ENCODE data around the gene RASA2.
A peak's percentile ranks its signal among the peaks of the same experiment; 100 is the strongest.
"Not testable (repeated sequence)": the region's sequence is repeated elsewhere in the genome, so short reads cannot be mapped to it uniquely, and the experiment has no call there.

The RASA2 gene

GRCh38 chr3:141578202-141578973, 91.6 kb downstream of the RASA2 start:
- peak; percentile 8 for DNase-seq (ENCODE audit: low spot score)

DNA sequence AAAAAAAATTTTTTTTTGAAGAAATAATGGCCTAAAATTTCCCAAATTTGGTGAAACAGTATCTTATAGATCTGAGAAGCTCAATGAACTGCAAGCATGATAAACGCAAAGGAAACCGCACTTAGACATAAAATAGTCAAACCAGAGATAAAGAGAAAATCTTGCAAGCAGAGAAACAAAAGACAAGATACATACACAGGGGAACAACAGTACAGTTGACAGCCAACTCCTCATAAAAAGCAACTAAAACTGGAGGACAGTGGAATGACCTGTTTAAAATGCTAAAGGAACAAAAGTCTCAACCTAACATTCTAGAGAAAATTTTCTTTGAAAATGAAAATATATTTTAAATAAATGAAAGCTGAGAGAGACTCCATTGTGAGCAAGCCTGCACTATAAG, 107.5 kb downstream of the RASA2 start:
- DNase-seq (ENCODE audit: low spot score) = no peak

- DNase-seq (ENCODE audit: low spot score) = no peak
These were observed 111.1 kb downstream of the RASA2 start for GRCh38 chr3:141597931-141598330.

DNA sequence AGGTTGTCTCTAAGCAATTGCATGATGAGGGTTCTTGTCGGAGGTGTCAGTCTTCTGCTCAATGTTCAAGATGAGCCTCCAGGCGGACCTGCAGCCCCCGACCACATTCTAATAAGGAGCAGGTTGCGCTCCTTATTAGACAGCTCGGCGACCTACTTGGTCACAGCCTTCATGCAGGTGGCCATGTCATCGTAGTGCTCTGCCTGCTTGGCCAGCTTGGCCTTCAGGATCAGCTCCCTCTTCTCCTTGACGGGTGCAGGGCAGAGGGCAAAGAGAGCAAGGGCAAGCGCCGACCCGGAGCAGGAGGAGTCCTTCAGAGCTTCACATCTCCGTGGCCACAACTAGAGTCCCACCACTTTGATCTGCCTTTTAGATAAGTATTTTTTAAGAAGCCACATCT, 113.5 kb downstream of the RASA2 start:
- DNase-seq (ENCODE audit: low spot score) = no peak

DNA sequence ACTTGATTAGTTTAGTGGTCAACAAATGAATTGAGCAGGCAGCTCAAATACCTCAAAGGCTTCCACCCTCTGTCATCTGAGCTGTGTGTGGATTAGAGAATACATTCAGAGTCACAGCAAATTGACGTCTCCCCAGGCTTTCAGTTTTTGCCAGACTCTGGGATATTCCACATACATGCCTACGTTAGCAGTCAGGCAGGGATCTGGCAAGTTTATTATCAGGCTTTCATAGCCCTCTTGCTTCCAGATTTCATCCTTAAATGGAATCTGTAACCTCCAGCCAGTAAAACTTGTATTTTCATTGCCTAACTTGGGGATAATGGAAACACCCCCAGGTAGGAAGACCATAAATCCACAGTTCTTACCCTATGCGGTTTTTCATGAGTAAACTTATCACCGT, 115.9 kb downstream of the RASA2 start:
- no peak for DNase-seq (ENCODE audit: low spot score)

GRCh38 chr3:141603473-141604035, 116.7 kb downstream of the RASA2 start:
- no peak for DNase-seq (ENCODE audit: low spot score)

GRCh38 chr3:141605883-141606282, 119.1 kb downstream of the RASA2 start:
- no peak for DNase-seq (ENCODE audit: low spot score)

DNA sequence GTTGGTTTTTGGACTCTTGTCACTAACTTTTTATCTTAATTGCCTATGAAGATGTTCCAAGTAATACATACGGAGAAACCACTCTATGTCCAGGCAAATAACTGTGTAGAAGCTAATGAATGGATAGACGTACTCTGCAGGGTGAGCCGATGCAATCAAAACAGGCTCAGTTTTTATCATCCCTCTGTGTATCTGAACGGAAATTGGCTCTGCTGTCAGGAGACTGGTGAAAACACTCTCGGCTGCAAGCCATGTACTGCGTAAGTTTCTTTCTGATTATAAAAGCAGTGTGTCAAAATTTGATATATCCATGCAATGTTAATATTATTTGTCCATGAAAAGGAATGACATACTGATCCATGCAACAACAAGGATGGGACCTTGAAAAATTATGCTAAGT, 121.6 kb downstream of the RASA2 start:
- DNase-seq (ENCODE audit: low spot score) = no peak

DNA sequence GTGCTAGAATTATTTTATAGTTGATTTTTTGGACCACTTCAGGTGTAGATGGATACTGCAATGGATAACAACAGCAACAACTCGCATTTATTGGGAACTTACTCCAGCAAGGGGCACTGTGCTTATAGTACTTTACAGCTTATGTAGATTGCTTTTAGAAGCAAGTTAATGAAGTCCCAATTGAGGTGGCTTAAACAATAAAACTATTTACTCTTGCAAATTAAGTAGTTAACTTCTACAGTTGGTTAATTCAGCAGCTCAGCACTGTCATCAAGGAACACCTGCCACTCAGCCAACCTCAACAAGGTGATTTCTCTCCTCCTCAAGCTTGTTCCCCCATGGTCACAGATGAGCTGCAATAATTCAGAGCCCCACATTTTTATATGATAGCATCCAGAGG, 124.1 kb downstream of the RASA2 start:
- DNase-seq (ENCODE audit: low spot score) = no peak

DNA sequence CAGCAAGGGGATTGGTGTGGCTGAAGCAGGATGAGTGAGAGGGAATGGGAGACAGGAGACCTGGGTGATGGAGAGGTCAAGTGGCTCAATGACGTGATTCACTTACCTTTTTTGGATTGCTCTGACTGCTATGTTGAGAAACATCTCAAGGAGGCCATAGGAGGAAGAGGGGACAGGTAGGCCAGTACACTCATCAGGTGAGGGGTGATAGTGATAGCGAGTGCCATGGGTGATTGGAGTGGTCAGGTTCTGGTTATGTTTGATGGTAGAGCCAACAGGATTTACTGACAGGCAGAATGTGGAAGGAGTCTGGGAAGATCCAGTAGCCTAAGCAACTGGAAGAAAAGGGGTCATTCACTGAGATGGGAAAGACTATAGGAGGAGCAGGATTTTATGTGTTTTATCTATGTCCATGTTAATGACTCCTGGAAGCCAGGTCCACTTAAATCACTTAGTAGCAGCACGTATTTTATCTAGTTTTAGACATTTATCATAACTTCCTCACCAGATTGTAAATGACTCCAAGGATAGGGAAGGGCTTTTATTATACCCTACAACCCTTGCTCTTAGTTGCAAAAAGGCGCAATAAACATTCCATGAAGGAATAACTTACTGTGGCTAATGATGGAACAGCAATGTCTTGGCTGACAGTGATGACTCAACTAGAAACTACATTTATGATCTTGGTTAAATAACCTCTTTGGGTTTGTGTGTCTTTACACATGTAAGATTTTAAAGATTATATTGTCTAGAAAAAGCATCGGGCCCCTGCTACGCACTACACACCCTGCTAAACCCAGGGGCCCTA, 131.5 kb downstream of the RASA2 start:
- DNase-seq (ENCODE audit: low spot score) = no peak

DNA sequence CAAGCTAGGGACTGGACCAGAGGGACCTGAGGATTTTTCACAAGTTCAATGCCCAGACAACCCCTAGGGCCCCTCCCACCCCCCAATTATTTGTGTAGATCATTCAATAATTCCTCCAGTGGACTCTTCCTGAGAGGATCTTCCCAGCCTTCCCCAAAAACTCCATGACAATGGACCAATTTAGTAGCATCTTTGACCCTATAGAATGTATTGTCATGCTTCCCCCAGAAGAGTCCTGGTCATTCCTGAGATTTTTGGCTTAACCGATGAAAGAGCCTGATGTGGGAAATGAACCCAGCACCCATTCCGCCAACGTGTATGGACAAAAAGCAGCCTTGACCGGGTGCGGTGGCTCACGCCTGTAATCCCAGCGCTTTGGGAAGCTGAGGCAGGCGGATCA, 132.1 kb downstream of the RASA2 start:
- no peak for DNase-seq (ENCODE audit: low spot score)

DNA sequence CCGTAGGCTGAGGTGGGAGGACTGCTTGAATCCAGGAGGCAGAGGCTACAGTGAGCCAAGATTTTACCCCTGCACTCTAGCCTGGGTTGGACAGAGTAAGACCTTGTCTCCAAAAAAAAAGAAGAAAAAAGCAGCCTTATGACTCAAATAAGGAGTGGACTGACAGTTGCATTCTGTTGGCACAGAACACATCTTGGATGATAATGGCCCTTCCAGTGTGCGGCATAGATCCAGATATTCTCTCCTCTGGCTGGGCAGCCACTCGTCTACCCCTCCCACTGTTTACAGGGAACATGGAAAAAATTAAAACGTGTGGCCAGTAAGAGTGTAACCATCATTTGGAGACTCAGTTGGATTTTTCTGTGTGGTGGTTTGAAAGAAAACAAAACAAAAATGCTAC, 132.6 kb downstream of the RASA2 start:
- no peak for DNase-seq (ENCODE audit: low spot score)

- DNase-seq (ENCODE audit: low spot score) = no peak
These were observed 136.9 kb downstream of the RASA2 start for GRCh38 chr3:141623691-141624090.

- DNase-seq (ENCODE audit: low spot score) = peak; percentile 40
These were observed 138.7 kb downstream of the RASA2 start for GRCh38 chr3:141625506-141625905.

DNA sequence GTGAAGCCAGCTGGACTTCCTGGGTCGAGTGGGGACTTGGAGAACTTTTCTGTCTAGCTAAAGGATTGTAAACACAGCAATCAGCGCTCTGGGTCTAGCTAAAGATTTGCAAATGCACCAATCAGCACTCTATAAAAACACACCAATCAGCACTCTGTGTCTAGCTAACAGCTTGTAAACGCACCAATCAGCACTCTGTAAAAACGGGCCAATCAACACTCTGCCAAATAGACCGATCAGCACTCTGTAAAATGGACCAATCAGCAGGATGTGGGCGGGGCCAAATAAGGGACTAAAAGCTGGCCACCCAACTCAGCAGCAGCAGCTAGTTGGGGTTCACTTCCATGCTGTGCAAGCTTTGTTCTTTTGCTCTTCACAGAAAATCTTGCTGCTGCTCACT, 141.5 kb downstream of the RASA2 start:
- not testable (repeated sequence) for DNase-seq (ENCODE audit: low spot score)

DNA sequence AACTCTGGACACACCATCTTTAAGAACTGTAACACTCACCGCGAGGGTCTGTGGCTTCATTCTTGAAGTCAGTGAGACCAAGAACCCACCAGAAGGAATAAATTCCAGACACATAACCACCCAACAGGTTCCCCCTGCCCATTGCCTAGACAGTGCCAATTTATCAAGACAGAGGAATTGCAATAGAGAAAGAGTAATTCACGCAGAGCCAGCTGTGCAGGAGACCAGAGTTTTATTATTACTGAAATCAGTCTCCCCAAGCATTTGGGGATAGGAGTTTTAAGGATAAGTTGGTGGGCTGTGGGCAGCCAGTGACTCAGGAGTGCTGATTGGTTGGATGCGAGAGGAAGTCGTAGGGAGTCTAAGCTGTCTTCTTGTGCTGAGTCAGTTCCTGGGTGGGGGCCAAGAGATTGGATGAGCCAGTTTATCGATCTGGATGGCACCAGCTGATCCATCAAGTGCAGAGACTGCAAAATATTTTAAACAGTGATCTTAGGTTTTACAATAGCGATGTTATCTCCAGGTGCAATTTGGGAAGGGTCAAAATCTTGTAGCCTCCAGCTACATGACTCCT, 142.1 kb downstream of the RASA2 start:
- DNase-seq (ENCODE audit: low spot score) = not testable (repeated sequence)

DNA sequence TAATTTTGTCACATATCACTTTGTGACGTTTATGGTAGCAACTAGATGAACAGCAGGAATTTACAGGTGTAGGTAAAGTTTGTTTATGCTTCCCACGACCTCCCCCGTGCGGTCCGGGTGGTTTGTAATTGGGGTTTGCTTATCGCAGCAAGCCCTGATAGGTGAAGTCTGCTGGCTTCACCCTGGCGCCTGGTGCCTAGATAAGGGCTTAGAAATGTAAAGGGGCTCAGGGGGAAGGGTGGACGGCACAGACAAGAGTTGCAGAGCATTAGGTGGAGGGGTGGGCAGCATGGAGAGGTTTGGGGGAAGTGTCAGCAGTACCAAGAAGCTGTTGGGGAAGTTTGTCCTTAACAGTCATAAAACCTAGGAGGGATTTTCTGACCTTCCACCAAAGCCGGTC, 143.1 kb downstream of the RASA2 start:
- DNase-seq (ENCODE audit: low spot score) = no peak

- no peak for DNase-seq (ENCODE audit: low spot score)
These were observed 146.1 kb downstream of the RASA2 start for GRCh38 chr3:141632779-141633374.

DNA sequence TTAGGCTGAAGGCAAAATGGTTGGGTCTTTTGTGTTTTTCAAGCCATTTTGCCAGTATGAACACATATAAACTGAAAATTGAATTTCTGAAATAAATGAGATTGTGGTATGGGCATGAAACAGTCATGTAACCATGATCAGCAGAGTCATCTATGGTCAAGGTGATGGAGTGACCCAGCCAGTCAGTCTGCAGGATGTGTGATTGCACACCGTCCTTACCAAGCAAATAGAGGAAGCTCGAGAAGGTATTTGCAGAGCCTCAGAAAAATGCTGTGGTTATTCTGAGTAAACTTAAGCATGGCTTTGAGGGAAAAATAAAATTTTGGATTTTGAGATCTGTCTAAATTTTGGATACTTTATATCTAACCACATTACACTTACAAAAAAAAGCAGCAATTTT, 155.4 kb downstream of the RASA2 start:
- no peak for DNase-seq (ENCODE audit: low spot score)

DNA sequence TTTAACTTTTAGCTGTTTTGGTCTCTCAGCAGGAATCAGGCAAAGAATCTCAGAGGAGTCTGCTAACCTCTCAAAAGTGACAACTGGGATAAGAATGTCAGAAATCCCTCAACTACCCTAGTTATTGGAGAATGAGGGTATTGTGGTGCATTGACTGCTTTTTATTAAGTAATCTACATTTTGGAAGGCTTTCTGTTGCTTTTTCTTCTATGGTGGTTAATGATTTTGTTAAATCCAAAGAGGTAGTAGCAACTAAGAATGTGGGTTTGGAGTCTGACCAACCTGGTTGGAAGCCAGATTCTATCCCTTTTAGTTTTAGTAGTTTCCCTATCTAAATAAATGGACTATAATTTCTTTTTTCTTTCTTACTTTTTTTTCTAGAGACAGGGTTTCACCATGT, 156.6 kb downstream of the RASA2 start:
- DNase-seq (ENCODE audit: low spot score) = no peak

DNA sequence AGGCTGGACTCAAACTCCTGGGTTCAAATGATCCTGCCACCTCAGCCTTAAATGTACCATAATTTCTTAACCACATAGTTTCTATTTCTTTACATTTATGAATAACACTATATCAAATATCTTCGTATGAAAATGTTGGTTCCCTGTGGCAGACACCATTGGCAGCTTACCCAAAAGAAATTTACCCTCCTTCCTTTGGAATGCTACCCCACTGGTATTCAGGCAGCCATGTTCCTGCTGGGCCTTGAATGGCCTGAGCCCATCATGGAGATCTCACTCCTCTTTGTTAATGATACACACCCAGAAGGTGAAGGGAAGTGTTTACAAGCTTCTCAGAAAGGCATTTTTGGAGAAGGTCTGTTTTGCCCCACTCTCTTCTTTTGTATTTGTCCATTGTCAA, 157.0 kb downstream of the RASA2 start:
- no peak for DNase-seq (ENCODE audit: low spot score)

GRCh38 chr3:141644931-141645330, 158.1 kb downstream of the RASA2 start:
- DNase-seq (ENCODE audit: low spot score) = peak; percentile 61
